GM23248 (cell line): ENCODE results near the gene MAP3K10. TPM values are rescaled to one million over a fixed set of nuclear protein-coding genes. Genes with fewer than 3 reads are reported as not detected.

Source experiments
- DNase-seq: peaks from one replicate; pipeline ENCODE4 v3.0.0-alpha.2; 2015
- H2AFZ ChIP-seq: fragments of 200-600 bp; sonication (generic); 2 replicates; pipeline ENCODE4 v1.6.1; 2016; ENCODE audit warnings: antibody characterized with exemption
- H3F3A ChIP-seq: fragments of 200-600 bp; sonication (generic); 2 replicates; pipeline ENCODE4 v1.6.1; 2016; ENCODE audit warnings: mild to moderate bottlenecking, antibody characterized with exemption, mixed run types; ENCODE audit not compliant: insufficient read depth
- H3K27ac ChIP-seq: fragments of 200-600 bp; sonication (generic); 2 replicates; pipeline ENCODE4 v1.5.1; 2016; ENCODE audit warnings: mild to moderate bottlenecking
- H3K27me3 ChIP-seq: fragments of 200-600 bp; sonication (generic); replicated peaks from 2 replicates; pipeline ENCODE4 v1.6.1; 2016; ENCODE audit warnings: mild to moderate bottlenecking; ENCODE audit not compliant: insufficient read depth
- H3K36me3 ChIP-seq: fragments of 200-600 bp; sonication (generic); 2 replicates; pipeline ENCODE4 v1.6.1; 2016; ENCODE audit warnings: low read depth, mild to moderate bottlenecking
- H3K4me1 ChIP-seq: fragments of 200-600 bp; sonication (generic); 2 replicates; pipeline ENCODE4 v1.6.1; 2016; ENCODE audit warnings: mild to moderate bottlenecking; ENCODE audit not compliant: insufficient read depth
- H3K4me2 ChIP-seq: fragments of 200-600 bp; sonication (generic); one replicate; pipeline ENCODE4 v1.6.1; 2016; ENCODE audit warnings: mild to moderate bottlenecking; ENCODE audit not compliant: unreplicated experiment
- H3K4me3 ChIP-seq: fragments of 200-600 bp; sonication (generic); 2 replicates; pipeline ENCODE4 v1.5.1; 2016; ENCODE audit warnings: mild to moderate bottlenecking
- H3K79me2 ChIP-seq: fragments of 200-600 bp; sonication (generic); 2 replicates; pipeline ENCODE4 v1.6.1; 2016; ENCODE audit warnings: mild to moderate bottlenecking; ENCODE audit not compliant: insufficient read depth
- H3K9ac ChIP-seq: fragments of 200-600 bp; sonication (generic); 2 replicates; pipeline ENCODE4 v1.6.1; 2016; ENCODE audit warnings: mild to moderate bottlenecking
- H3K9me2 ChIP-seq: fragments of 200-600 bp; sonication (generic); 2 replicates; pipeline ENCODE4 v1.6.1; 2016; ENCODE audit warnings: mixed run types, mild to moderate bottlenecking, moderate library complexity; ENCODE audit not compliant: insufficient read depth
- H3K9me3 ChIP-seq: fragments of 200-600 bp; sonication (generic); one replicate; pipeline ENCODE4 v1.6.1; 2017; ENCODE audit warnings: low read depth
- H4K20me1 ChIP-seq: fragments of 200-600 bp; sonication (generic); 2 replicates; pipeline ENCODE4 v1.6.0; 2016; ENCODE audit not compliant: insufficient read depth
- EZH2 ChIP-seq: fragments of 200-600 bp; sonication (generic); IDR thresholded peaks from 2 replicates; pipeline ENCODE4 v1.6.1; 2018; ENCODE audit warnings: antibody characterized with exemption, mild to moderate bottlenecking; ENCODE audit not compliant: insufficient read depth, poor library complexity, severe bottlenecking
- EZH2phosphoT487 ChIP-seq: fragments of 200-600 bp; sonication (generic); IDR thresholded peaks from 2 replicates; pipeline ENCODE4 v1.6.1; 2018; ENCODE audit warnings: antibody characterized with exemption, moderate library complexity, mild to moderate bottlenecking, low read depth; ENCODE audit not compliant: insufficient read depth
- WGBS, 2 experiments: methylation state at CpG; one replicate each; pipeline ENCODE4 v1.1.6; 2015 to 2017; ENCODE audit warnings: low lambda C conversion rate in 2 of 2, low coverage in 1 of 2; ENCODE audit errors: missing lambda C conversion rate in 2 of 2; 5-methylcytosine and 5-hydroxymethylcytosine counted together
- in situ Hi-C: fragments of 300-500 bp; cut with MboI; formaldehyde crosslinking; loops from 2 replicates; pipeline ENCODE4 v1.15.0; 2020
- polyA plus RNA-seq: library from polyadenylated mRNA; unstranded; fragments of >200 nt; fragmentation: Nextera tagmentation; extraction: Ambion mirVana; gene quantifications from 2 replicates; pipeline ENCODE4 v1.2.1, GENCODE V29; 2016
- total RNA-seq: library from RNA; depleted of rRNA; stranded (reverse); fragments of >200 nt; shearing (Covaris generic); gene quantifications from 2 replicates; pipeline ENCODE4 v1.2.3, GENCODE V29; 2014

MAP3K10 gene
- total and polyA plus RNA-seq, 2 experiments from 2014 or later, result 1.8 to 13.1 TPM

DNA sequence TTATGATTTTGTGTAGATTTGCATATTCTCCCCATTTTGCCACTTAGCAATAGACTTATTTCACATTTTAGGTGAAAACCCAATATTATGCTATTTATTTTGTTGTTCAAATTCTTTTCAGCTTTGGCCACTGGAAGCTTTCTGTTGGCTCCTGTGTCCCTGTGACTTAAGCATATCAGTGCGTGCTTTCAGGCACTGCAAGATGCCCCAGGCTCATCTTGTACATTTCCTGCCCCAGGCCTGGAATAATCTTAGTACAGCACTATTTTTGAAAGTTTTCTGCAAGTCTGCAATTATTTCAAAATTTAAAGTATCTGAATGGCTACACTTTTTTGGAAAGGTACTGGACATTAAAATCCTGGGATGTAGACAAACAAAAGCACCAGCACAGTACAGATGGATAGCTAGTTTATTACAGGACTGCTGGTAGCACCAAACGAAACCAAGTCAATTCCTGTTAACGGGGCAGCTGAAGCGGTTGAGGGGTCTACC, 38.7 kb downstream of the MAP3K10 start:
- 0 out of 2 replicates have a peak overlapping the region, but pooled peaks have one; percentile 1 for H3K9ac ChIP-seq
- H3K9me3 ChIP-seq, result no peaks in the 10 kb centered on the region
- peaks cover 25% of the 10 kb centered on the region for H3F3A ChIP-seq
- peak overlapping the region; percentile 26 for H3K4me2 ChIP-seq
- H3K4me3 ChIP-seq, result no peak overlapping the region
- H3K27ac ChIP-seq, result peak overlapping the region; percentile 55
- H3K27me3 ChIP-seq, result no peaks in the 10 kb centered on the region
- no peaks in the 10 kb centered on the region for H4K20me1 ChIP-seq
- in situ Hi-C loops, result no loop called here
- no peaks in the 10 kb centered on the region for H3K79me2 ChIP-seq
- no peaks in the 10 kb centered on the region for H3K36me3 ChIP-seq
- peak; percentile 52 for DNase-seq
- peaks cover 28% of the 10 kb centered on the region for H3K4me1 ChIP-seq
- no peak for TF ChIP-seq EZH2
- TF ChIP-seq EZH2phosphoT487, result no peak
- H3K9me2 ChIP-seq, result no peaks in the 10 kb centered on the region
- no peak overlapping the region for H2AFZ ChIP-seq
- WGBS, 2 experiments, result 51 to 55% methylated on average over 4 of the region's 4 CpGs

GRCh38 chr19:40231057-40231456, 39.8 kb downstream of the MAP3K10 start:
- DNase-seq, result no peak
- Histone ChIP-seq H3K4me3 (no peak overlapping the region), H3K27ac (no peak overlapping the region), H3K4me1 (peaks cover 28% of the 10 kb centered on the region), H3K36me3 (no peaks in the 10 kb centered on the region), H3K9me2 (no peaks in the 10 kb centered on the region), H2AFZ (no peak overlapping the region), H3K4me2 (no peak overlapping the region), H3K9ac (no peak overlapping the region), H3K79me2 (no peaks in the 10 kb centered on the region), H3K27me3 (no peaks in the 10 kb centered on the region), H3K9me3 (no peaks in the 10 kb centered on the region), H4K20me1 (no peaks in the 10 kb centered on the region), H3F3A (peaks cover 25% of the 10 kb centered on the region)
- no peak for TF ChIP-seq EZH2
- TF ChIP-seq EZH2phosphoT487, result no peak
- in situ Hi-C loops, result no loop called here
- WGBS, 2 experiments, result 65 to 66% methylated on average over 6 of the region's 6 CpGs

GRCh38 chr19:40231544-40232424, 40.6 kb downstream of the MAP3K10 start:
- Histone ChIP-seq H3K9ac (no peak overlapping the region), H3K9me2 (no peaks in the 10 kb centered on the region), H3K27me3 (no peaks in the 10 kb centered on the region), H3K4me1 (peaks cover 28% of the 10 kb centered on the region), H3K4me3 (no peak overlapping the region), H2AFZ (no peak overlapping the region), H3K4me2 (no peak overlapping the region), H3F3A (peaks cover 25% of the 10 kb centered on the region), H3K79me2 (no peaks in the 10 kb centered on the region), H3K36me3 (no peaks in the 10 kb centered on the region), H4K20me1 (no peaks in the 10 kb centered on the region), H3K9me3 (no peaks in the 10 kb centered on the region), H3K27ac (no peak overlapping the region)
- 77 to 78% methylated on average over 15 to 16 of the region's 16 CpGs for WGBS, 2 experiments
- TF ChIP-seq EZH2 (no peak), EZH2phosphoT487 (no peak)
- DNase-seq, result no peak
- in situ Hi-C loops, result no loop called here

GRCh38 chr19:40232479-40232878, 41.3 kb downstream of the MAP3K10 start:
- Histone ChIP-seq H2AFZ (no peak overlapping the region), H3K9me2 (no peaks in the 10 kb centered on the region), H3K4me2 (no peak overlapping the region), H4K20me1 (no peaks in the 10 kb centered on the region), H3K27ac (no peak overlapping the region), H3K27me3 (no peaks in the 10 kb centered on the region), H3K36me3 (no peaks in the 10 kb centered on the region), H3F3A (peaks cover 25% of the 10 kb centered on the region), H3K4me3 (no peak overlapping the region), H3K79me2 (no peaks in the 10 kb centered on the region), H3K9ac (no peak overlapping the region), H3K9me3 (no peaks in the 10 kb centered on the region), H3K4me1 (peaks cover 28% of the 10 kb centered on the region)
- TF ChIP-seq EZH2phosphoT487 (no peak), EZH2 (no peak)
- in situ Hi-C loops, result no loop called here
- WGBS, 2 experiments, result 78 to 94% methylated on average over 9 to 11 of the region's 12 CpGs
- peak; percentile 21 for DNase-seq
